Loucy (cell line): ENCODE data around the gene CAMSAP1.

Source experiments
- CTCF ChIP-seq: fragments of 200-600 bp; sonication (generic); conservative IDR thresholded peaks from 2 replicates; pipeline ENCODE4 v1.5.1; 2014; ENCODE audit warnings: mild to moderate bottlenecking, antibody characterized with exemption, low read length
- EZH2phosphoT487 ChIP-seq: fragments of 200-600 bp; IDR thresholded peaks from 2 replicates; pipeline ENCODE4 v1.6.1; 2018; ENCODE audit warnings: antibody characterized with exemption, mild to moderate bottlenecking, moderate library complexity, borderline replicate concordance

- no peak for TF ChIP-seq CTCF
- TF ChIP-seq EZH2phosphoT487 = no peak
Observed at GRCh38 chr9:135794057-135794335, 113.3 kb downstream of the CAMSAP1 start.
